Measurements from ENCODE around the gene PAM16.

Gene PAM16

DNA sequence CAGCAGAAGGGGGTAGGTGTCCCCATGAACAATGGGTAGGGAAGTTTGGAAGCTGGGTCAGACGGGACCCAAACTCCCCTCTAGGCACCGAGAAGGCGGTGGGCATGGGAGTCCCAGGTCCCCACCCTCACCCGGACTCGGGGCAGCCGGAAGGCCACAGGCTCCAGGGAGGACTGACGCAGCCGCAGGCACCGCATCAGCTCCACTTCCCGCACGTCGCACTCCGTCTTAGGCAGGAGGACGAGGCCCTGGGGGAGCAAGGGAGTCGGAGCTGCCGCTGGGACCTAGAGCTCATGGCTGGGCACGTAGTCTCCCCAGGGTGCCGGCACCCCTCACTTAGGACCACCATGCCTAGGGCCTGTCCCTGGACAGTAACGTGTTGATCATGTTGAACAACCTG is 7.1 kb upstream of the PAM16 start:
- no peaks in the 10 kb centered on the region for H3K4me1 ChIP-seq (ENCODE audit: insufficient read depth, poor library complexity, severe bottlenecking)
- DNase-seq (ENCODE audit: low spot score) (no peak), ATAC-seq (ENCODE audit: low read depth) (no peak)
- TF ChIP-seq, protein P1, sequence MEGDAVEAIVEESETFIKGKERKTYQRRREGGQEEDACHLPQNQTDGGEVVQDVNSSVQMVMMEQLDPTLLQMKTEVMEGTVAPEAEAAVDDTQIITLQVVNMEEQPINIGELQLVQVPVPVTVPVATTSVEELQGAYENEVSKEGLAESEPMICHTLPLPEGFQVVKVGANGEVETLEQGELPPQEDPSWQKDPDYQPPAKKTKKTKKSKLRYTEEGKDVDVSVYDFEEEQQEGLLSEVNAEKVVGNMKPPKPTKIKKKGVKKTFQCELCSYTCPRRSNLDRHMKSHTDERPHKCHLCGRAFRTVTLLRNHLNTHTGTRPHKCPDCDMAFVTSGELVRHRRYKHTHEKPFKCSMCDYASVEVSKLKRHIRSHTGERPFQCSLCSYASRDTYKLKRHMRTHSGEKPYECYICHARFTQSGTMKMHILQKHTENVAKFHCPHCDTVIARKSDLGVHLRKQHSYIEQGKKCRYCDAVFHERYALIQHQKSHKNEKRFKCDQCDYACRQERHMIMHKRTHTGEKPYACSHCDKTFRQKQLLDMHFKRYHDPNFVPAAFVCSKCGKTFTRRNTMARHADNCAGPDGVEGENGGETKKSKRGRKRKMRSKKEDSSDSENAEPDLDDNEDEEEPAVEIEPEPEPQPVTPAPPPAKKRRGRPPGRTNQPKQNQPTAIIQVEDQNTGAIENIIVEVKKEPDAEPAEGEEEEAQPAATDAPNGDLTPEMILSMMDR (IDR thresholded peaks at IDR 0.05; ENCODE audit: poor library complexity, severe bottlenecking) = no peak
- no peak overlapping the region for H3K4me3 ChIP-seq (ENCODE audit: severe bottlenecking)
- H3K9me3 ChIP-seq (ENCODE audit: severe bottlenecking) = no peaks in the 10 kb centered on the region
- H3K36me3 ChIP-seq (ENCODE audit: low read depth) = no peaks in the 10 kb centered on the region
- H3K27ac ChIP-seq (ENCODE audit: poor library complexity, severe bottlenecking) = no peak overlapping the region
- H3K27me3 ChIP-seq (ENCODE audit: insufficient read depth, poor library complexity, severe bottlenecking) = no peaks in the 10 kb centered on the region

DNA sequence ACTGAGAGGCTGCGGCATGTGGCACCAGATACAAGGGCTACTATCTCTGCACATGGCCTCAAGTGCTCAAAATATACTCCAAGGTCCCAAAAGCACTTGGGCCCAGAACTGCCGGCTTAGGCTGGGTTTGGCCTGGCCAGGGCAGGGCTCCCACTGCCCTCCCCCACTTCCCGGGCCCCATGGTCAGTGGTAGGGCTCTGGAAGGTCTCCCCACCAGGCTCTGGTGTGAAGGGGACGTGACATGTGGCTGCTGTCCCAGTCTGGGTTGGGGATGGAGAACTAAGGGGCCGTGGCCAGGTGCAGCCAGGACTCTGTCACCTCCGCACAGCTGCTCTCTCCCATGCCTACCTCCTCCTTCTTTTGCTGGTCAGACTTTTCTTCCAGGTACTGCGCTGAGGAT is 5.7 kb upstream of the PAM16 start:
- no peak for ATAC-seq (ENCODE audit: low read depth)
- Histone ChIP-seq H3K27ac (ENCODE audit: poor library complexity, severe bottlenecking) (no peak overlapping the region), H3K4me3 (ENCODE audit: severe bottlenecking) (no peak overlapping the region), H3K36me3 (ENCODE audit: low read depth) (no peaks in the 10 kb centered on the region), H3K9me3 (ENCODE audit: severe bottlenecking) (no peaks in the 10 kb centered on the region), H3K27me3 (ENCODE audit: insufficient read depth, poor library complexity, severe bottlenecking) (no peaks in the 10 kb centered on the region), H3K4me1 (ENCODE audit: insufficient read depth, poor library complexity, severe bottlenecking) (peaks cover 2% of the 10 kb centered on the region)
- TF ChIP-seq, protein P1 (IDR thresholded peaks at IDR 0.05; ENCODE audit: poor library complexity, severe bottlenecking) = no peak
- no peak for DNase-seq (ENCODE audit: low spot score)

GRCh38 chr16:4354512-4355409 is 3.6 kb upstream of the PAM16 start:
- peaks cover 3% of the 10 kb centered on the region for H3K36me3 ChIP-seq (ENCODE audit: low read depth)
- H3K9me3 ChIP-seq (ENCODE audit: severe bottlenecking) = no peaks in the 10 kb centered on the region
- no peak for ATAC-seq (ENCODE audit: low read depth)
- DNase-seq (ENCODE audit: low spot score) = no peak
- H3K27ac ChIP-seq (ENCODE audit: poor library complexity, severe bottlenecking) = no peak overlapping the region
- no peak overlapping the region for H3K4me3 ChIP-seq (ENCODE audit: severe bottlenecking)
- H3K4me1 ChIP-seq (ENCODE audit: insufficient read depth, poor library complexity, severe bottlenecking) = peaks cover 11% of the 10 kb centered on the region
- TF ChIP-seq, protein P1 (IDR thresholded peaks at IDR 0.05; ENCODE audit: poor library complexity, severe bottlenecking) = no peak
- no peaks in the 10 kb centered on the region for H3K27me3 ChIP-seq (ENCODE audit: insufficient read depth, poor library complexity, severe bottlenecking)

DNA sequence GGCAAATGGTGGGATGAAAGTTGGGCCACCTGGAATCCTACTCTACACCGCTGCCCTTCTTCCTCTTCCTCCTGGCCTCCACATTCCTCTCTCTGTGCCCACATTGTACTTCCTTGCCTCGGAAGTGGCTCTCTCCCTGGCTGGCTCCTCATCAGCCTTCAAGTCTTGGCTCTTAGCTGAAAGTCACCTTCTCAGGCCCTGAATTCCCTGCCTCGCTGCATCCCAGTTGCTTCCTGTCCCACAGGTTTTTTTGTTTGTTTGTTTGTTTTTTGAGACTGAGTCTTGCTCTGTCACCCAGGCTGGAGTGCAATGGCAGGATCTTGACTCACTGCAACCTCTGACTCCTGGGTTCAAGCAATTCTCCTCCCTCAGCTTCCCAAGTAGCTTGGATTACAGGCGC is 2.6 kb upstream of the PAM16 start:
- Histone ChIP-seq H3K36me3 (ENCODE audit: low read depth) (peaks cover 10% of the 10 kb centered on the region), H3K9me3 (ENCODE audit: severe bottlenecking) (no peaks in the 10 kb centered on the region), H3K4me1 (ENCODE audit: insufficient read depth, poor library complexity, severe bottlenecking) (peaks cover 11% of the 10 kb centered on the region), H3K27me3 (ENCODE audit: insufficient read depth, poor library complexity, severe bottlenecking) (no peaks in the 10 kb centered on the region), H3K27ac (ENCODE audit: poor library complexity, severe bottlenecking) (no peak overlapping the region), H3K4me3 (ENCODE audit: severe bottlenecking) (no peak overlapping the region)
- TF ChIP-seq, protein P1 (IDR thresholded peaks at IDR 0.05; ENCODE audit: poor library complexity, severe bottlenecking) = no peak
- ATAC-seq (ENCODE audit: low read depth) (no peak), DNase-seq (ENCODE audit: low spot score) (no peak)

DNA sequence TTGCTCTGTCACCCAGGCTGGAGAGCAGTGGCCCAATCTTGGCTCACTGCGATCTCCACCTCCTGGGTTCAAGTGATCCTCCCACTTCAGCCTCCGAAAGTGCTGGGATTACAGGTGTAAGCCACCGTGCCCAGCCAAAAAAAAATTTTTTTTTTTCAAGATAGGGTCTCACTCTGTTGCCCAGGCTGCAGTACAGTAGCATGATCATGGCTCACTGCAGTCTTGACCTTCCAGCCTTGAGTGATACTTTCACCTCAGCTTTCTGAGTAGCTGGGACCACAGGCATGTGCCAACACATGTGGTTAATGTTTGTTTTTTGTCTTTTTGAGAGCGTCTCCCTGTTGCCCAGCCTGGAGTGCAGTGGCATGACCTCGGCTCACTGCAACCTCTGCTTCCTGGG is 1.7 kb upstream of the PAM16 start:
- H3K4me1 ChIP-seq (ENCODE audit: insufficient read depth, poor library complexity, severe bottlenecking) = peaks cover 11% of the 10 kb centered on the region
- H3K4me3 ChIP-seq (ENCODE audit: severe bottlenecking) = no peak overlapping the region
- peaks cover 10% of the 10 kb centered on the region for H3K36me3 ChIP-seq (ENCODE audit: low read depth)
- ATAC-seq (ENCODE audit: low read depth) = no peak
- peak overlapping the region; percentile 70 for H3K27ac ChIP-seq (ENCODE audit: poor library complexity, severe bottlenecking)
- DNase-seq (ENCODE audit: low spot score) = no peak
- TF ChIP-seq, protein P1 (IDR thresholded peaks at IDR 0.05; ENCODE audit: poor library complexity, severe bottlenecking) = no peak
- no peaks in the 10 kb centered on the region for H3K27me3 ChIP-seq (ENCODE audit: insufficient read depth, poor library complexity, severe bottlenecking)
- no peaks in the 10 kb centered on the region for H3K9me3 ChIP-seq (ENCODE audit: severe bottlenecking)

All from RWPE2 (cell line).